Activated CD8-positive, alpha-beta memory T cell treated with anti-CD3 and anti-CD28 coated beads for 36 hours (primary cell): Measurements from ENCODE around the gene CHAC1. TPM values are rescaled to one million over a fixed set of nuclear protein-coding genes. Genes with fewer than 3 reads are reported as not detected.
"Not testable (repeated sequence)": the region's sequence is repeated elsewhere in the genome, so short reads cannot be mapped to it uniquely, and the experiment has no call there.

ENCODE experiments used
- CTCF ChIA-PET: fragments of 350-600 bp; sonication (Branson Sonifier 250); formaldehyde crosslinking; loops from one replicate; lab custom pipeline; 2021; ENCODE audit warnings: antibody characterized with exemption; lab: Charles Lee
- POLR2A ChIA-PET: fragments of 350-600 bp; sonication (Branson Sonifier 250); formaldehyde crosslinking; loops from one replicate; lab custom pipeline; 2021; ENCODE audit warnings: antibody characterized with exemption; lab: Charles Lee
- total RNA-seq, 2 experiments: library from RNA; stranded (reverse); gene quantifications; one replicate each; pipeline ENCODE4 v1.2.3, GENCODE V29; 2021

The CHAC1 gene
- total RNA-seq, 2 experiments from 2014 or later = 24.6 to 25.2 TPM

DNA sequence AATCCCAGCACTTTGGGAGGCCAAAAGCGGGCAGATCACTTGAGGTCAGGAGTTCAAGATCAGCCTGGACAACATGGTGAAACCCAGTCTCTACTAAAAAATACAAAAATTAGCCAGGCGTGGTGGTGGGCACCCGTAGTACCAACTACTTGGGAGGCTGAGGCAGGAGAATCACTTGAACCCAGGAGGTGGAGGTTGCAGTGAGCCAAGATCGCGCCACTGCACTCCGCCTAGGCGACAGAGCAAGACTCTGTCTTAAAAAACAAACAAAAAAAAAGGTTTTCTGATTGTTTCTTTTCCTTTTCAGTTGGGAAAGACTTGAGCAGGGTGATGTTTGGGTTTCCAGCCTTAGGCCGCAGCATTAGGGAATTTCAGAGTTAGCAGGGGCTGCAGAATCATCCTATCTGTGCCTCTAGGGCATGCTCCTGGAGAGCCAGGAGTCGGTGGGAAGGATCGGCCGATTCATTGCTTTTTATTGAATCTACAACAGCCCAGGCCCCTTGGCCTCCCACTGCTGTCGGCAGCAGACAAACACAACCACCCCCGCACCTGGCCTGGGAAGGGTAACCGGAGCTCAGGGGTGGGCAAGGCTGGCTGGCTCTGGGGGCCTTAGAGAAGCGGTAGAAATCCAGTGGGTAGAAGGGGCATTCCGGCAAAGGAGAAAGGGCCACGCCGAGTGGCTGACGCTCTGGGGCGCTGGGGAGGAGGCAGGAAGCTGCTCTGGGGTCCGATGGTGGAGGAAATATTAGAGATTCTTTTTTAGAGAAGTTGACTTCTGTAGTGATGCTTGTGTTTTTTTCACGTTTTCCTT, 6.3 kb downstream of the CHAC1 start:
- CTCF ChIA-PET = no interaction called here
- POLR2A ChIA-PET = no interaction called here

GRCh38 chr15:40960151-40960885, 7.0 kb downstream of the CHAC1 start:
- ChIA-PET CTCF (no interaction called here), POLR2A (no interaction called here)

DNA sequence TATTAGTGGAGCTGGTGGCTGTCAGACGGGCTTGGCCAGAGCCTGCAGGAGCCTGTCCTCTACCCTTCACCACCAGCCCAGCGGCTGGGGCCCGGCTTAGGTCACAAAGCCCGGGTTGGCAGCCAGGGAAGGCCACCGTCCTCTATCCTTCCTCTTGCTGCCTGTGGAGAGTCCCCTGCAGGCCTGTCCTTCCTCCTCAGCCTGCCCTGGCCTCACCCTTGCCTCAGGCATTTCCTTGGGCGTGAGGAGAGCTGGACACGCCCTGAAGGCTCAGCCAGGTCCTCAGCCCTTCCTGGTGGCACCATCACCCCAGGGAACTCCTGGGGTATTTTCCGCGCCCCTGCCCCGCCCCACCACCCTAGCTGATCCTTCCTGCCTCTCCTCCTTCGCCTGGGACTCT, 7.7 kb downstream of the CHAC1 start:
- ChIA-PET CTCF (interaction anchor here (0.5 kb wide), 1 partner anchor 55 kb away, joined by 3 read pairs; no protein-coding TSS in a partner anchor), POLR2A (no interaction called here)

- POLR2A ChIA-PET, CTCF ChIA-PET: not testable (repeated sequence)
Measured at GRCh38 chr15:40961740-40962139, 8.5 kb downstream of the CHAC1 start.

GRCh38 chr15:40962317-40962716, 9.0 kb downstream of the CHAC1 start:
- POLR2A ChIA-PET, CTCF ChIA-PET: not testable (repeated sequence)

GRCh38 chr15:40963201-40963600, 9.9 kb downstream of the CHAC1 start:
- POLR2A ChIA-PET = interaction anchor here (0.7 kb wide), 2 partner anchors 10 to 29 kb away, joined by 3 read pairs; partner anchors contain the start of gene CHAC1
- CTCF ChIA-PET = no interaction called here

- ChIA-PET POLR2A (no interaction called here), CTCF (interaction anchor here (0.8 to 1.0 kb wide), 2 partner anchors 22 to 33 kb away, joined by 3 to 4 read pairs; no protein-coding TSS in a partner anchor)
Measured at GRCh38 chr15:40964006-40964405, 10.7 kb downstream of the CHAC1 start.

DNA sequence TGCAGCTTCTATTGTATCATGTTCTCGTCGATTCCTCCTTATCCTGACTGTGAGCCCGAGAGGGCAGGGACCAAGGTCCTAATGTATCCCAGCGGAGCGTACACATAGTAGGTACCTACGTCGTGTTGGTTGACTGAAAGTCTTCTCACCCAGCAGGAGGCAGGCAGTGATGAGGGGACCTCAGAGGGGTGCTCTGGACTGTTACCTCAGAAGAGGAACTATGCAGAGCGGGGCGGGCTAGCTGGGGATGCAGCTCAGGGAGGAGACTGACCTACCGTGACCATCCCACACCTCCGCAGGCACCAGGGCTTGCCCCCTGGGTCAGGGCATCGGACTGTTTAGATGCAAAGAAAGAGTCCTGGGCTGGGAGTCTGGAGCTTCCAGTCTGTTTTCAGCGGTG, 11.4 kb downstream of the CHAC1 start:
- CTCF ChIA-PET = interaction anchor here (0.8 to 1.0 kb wide), 2 partner anchors 23 to 34 kb away, joined by 3 to 4 read pairs; no protein-coding TSS in a partner anchor
- POLR2A ChIA-PET = no interaction called here

DNA sequence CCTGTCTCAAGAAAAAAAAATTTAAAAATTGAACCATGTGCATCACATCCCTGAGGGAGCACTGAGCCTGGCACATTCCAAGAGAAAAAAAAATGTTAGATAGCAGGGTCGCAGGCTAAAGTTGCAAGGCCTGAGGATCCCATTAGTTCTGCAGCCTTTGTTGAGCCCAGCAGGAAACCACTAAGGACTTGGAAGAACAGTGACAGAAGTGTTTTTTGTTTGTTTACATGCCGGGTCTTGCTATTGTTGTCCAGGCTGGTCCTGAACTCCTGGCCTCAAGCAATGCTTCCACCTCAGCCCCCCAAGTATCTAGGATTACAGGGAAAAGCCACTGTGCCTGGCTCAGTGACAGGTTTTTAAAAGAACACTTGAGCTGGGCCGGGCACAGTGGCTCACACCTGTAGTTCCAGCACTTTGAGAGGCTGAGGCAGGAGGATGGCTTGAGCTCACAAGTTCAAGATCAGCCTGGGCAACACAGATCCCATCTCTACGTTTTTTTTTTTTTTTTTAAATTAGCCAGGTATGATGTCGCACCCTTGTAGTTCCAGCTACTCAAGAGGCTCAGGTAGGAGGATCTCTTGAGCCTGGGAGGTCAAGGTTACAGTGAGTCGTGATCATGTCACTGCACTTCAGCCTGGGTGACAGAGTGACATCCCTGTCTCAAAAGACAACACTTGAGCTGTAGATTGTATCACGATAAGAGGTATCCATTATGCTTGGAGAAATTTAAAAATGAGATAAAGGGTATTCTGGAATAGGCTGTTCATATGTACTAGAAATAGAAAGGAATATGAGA, 15.2 kb downstream of the CHAC1 start:
- CTCF ChIA-PET = interaction anchor here (0.7 to 2.2 kb wide), 2 partner anchors 27 to 73 kb away, joined by 4 to 7 read pairs; no protein-coding TSS in a partner anchor
- POLR2A ChIA-PET = interaction anchor here (0.6 kb wide), 1 partner anchor 128 kb away, joined by 3 read pairs; no protein-coding TSS in a partner anchor

DNA sequence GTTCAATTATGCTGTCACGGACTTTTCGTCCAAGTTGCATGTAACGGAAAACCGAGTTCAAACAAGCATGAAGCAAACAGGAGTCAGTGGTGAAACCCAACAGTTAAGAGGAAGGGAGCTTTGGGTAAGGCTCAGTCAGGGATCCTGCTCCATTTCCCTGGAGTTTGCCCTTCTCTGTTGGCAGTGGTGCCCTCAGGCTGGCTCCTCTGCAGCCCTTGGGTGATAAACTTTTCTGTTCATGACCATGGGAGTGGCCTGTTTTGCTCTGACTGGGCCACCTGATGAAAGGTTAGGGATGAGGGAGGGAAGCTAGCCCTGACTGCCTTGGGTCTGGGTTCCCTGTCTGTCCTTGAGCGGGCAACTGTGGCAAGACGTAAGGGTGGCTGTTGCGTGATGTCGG, 16.1 kb downstream of the CHAC1 start:
- CTCF ChIA-PET = interaction anchor here (0.7 to 2.2 kb wide), 2 partner anchors 27 to 74 kb away, joined by 4 to 7 read pairs; no protein-coding TSS in a partner anchor
- POLR2A ChIA-PET = no interaction called here

DNA sequence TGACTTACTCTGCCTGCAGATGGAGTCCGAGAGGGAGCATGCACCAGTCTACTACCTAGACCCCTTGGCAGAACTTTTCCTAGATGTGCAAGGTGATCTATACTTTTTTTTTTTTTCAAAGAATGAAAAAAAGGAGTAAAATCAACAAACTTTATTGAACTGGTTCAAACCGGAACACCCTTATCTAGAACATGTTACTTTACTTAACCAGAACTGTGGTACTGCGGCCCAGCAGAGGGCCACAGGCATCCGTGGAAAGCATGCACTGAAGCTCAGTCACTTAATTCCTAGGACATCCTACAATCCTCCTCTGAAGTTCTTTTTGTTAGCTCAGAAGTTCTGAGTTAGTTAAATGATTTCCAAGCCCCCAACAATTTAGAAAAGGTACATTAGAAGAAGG, 21.6 kb downstream of the CHAC1 start:
- CTCF ChIA-PET = interaction anchor here (1.0 to 2.4 kb wide), 2 partner anchors 33 to 71 kb away, joined by 3 to 9 read pairs; no protein-coding TSS in a partner anchor
- POLR2A ChIA-PET = no interaction called here

GRCh38 chr15:40976819-40977218, 23.5 kb downstream of the CHAC1 start:
- POLR2A ChIA-PET = no interaction called here
- CTCF ChIA-PET = interaction anchor here (0.6 to 2.4 kb wide), 2 partner anchors 73 to 115 kb away, joined by 3 to 9 read pairs; no protein-coding TSS in a partner anchor

DNA sequence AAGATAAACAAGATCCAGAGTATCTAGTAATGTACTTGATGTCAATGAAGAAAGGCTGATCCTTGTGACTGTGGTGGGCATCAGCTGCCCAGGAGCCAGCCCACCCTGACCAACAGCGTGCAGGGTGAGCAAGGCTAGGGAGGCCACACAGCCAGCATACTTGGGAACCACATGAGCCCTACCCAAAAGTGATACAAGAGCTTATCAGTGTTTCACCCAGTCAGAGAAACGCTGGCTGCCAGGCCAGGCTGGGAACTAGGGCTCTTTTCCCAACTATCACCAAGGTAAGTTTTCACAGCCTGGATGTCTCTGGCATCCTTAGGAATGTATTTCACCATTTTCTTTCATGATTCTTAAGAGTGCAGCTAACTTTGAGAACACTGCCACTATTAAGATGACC, 24.9 kb downstream of the CHAC1 start:
- ChIA-PET CTCF (no interaction called here), POLR2A (no interaction called here)

DNA sequence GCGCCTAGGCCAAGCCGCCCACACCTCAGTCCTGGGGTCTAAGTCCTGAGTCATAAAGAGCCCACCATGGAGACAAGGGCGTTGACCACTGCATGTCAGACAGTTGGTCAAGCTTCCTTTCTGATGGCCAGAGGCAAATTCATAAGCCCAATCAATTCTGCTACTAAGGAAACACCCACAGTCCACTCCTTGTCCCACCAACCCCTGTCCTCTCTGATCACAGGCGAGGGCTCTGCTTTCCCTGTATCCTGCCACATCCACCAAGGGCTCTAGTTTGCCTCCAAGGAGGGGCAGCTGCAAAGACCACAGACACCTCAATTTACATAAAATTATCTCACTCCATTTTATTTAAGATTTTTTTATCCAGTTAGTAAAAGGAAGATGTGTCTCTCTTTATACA, 25.3 kb downstream of the CHAC1 start:
- CTCF ChIA-PET = no interaction called here
- POLR2A ChIA-PET = no interaction called here

- CTCF ChIA-PET = interaction anchor here (0.6 kb wide), 1 partner anchor 102 kb away, joined by 3 read pairs; no protein-coding TSS in a partner anchor
- POLR2A ChIA-PET = no interaction called here
Measured at GRCh38 chr15:40981186-40981585, 27.9 kb downstream of the CHAC1 start.

DNA sequence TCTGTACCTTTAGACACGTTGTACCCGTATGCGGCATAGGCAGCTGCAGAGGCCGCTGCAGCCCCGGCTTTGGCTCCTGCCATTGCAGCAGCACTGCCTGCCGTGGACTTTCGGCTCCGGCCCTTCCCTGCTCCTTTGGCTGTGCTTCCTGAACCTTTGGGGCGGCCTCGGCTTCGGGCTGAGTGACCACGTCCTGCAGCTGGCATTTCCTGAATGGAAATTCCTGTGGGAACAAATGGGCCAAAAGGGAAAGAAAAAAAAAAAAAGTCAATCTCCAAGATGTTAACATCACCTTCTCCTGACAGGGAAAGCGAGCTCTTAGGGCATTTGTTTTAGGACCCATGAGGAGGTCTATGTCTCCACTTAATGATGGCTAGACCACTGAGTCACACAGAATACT, 29.6 kb downstream of the CHAC1 start:
- CTCF ChIA-PET = interaction anchor here (0.7 to 1.4 kb wide), 2 partner anchors 11 to 41 kb away, joined by 3 to 4 read pairs; no protein-coding TSS in a partner anchor
- POLR2A ChIA-PET = no interaction called here

GRCh38 chr15:40984406-40984805, 31.1 kb downstream of the CHAC1 start:
- CTCF ChIA-PET = no interaction called here
- POLR2A ChIA-PET = no interaction called here

GRCh38 chr15:40984964-40985363, 31.7 kb downstream of the CHAC1 start:
- ChIA-PET CTCF (no interaction called here), POLR2A (no interaction called here)
